ENCODE measurements around the gene LAG3. TPM values are rescaled to one million over a fixed set of nuclear protein-coding genes. Genes with fewer than 3 reads are reported as not detected.

Gene LAG3
- polyA plus RNA-seq, 2 of the 4 experiments (the other 2 are of a cell fraction) = 0.66 to 1.7 TPM

GRCh38 chr12:6788972-6789924, 16.9 kb downstream of the LAG3 start, which contains the start of gene CD4:
Gene CD4, plus strand, starts transcription at chr12:6789528. Its CDS starts 10,611 bp downstream, at chr12:6800139.
- Histone ChIP-seq H3K27ac (no peak within 1 kb of the TSS), H3K4me1 (no peaks in the 10 kb centered on the region), H3K4me3 (no peak within 1 kb of the TSS), H3K9me3 (no peaks in the 10 kb centered on the region), H3K4me2 (no peak within 1 kb of the TSS)
- no peak for ATAC-seq
- WGBS (ENCODE audit: missing lambda C conversion rate) = 68% methylated on average over 18 of the region's 18 CpGs
- no peak for FAIRE-seq
- no peak for TF ChIP-seq SMC3 (IDR thresholded peaks at IDR 0.05)
- no peak for TF ChIP-seq ZC3H11A (IDR thresholded peaks at IDR 0.05)
- TF ChIP-seq HES2 (IDR thresholded peaks at IDR 0.05) = no peak
- ChIA-PET CTCF (interaction anchor here (0.8 to 26.0 kb wide), 7 partner anchors 10 to 46 kb away, joined by 3 to 670 read pairs (median 18); partner anchors contain the start of genes GPR162, LAG3, MLF2 and P3H3), POLR2A (no interaction called here)
- no peak for DNase-seq (ENCODE audit: low read depth in 1 of 2, low spot score in 1 of 2)

- ATAC-seq (no peak), FAIRE-seq (no peak), DNase-seq (ENCODE audit: low read depth in 1 of 2, low spot score in 1 of 2) (no peak)
- Histone ChIP-seq H3K9me3 (no peaks in the 10 kb centered on the region), H3K4me1 (no peaks in the 10 kb centered on the region), H3K4me2 (no peak overlapping the region), H3K4me3 (no peak overlapping the region), H3K27ac (no peak overlapping the region)
- ChIA-PET POLR2A (no interaction called here), CTCF (interaction anchor here (1.4 to 26.0 kb wide), 6 partner anchors 9 to 45 kb away, joined by 3 to 670 read pairs (median 14); partner anchors contain the start of genes GPR162, MLF2, P3H3 and PTMS)
- 82% methylated on average over 12 of the region's 12 CpGs for WGBS (ENCODE audit: missing lambda C conversion rate)
- TF ChIP-seq CHD4 (IDR thresholded peaks at IDR 0.05; ENCODE audit: borderline replicate concordance) = no peak
- no peak for TF ChIP-seq HOXB13 (CRISPR knock-in tag; IDR thresholded peaks at IDR 0.05; ENCODE audit: low read depth)
- no peak for TF ChIP-seq BHLHE40 (IDR thresholded peaks at IDR 0.05; ENCODE audit: low read depth, low read length)
- TF ChIP-seq HDAC2 (IDR thresholded peaks at IDR 0.05) = no peak
- TF ChIP-seq ZSCAN20 (CRISPR knock-in tag; IDR thresholded peaks at IDR 0.05) = no peak
Measured at GRCh38 chr12:6790496-6791150, 18.3 kb downstream of the LAG3 start.

GRCh38 chr12:6791931-6792520, 19.7 kb downstream of the LAG3 start:
- ChIA-PET POLR2A (no interaction called here), CTCF (interaction anchor here (0.5 to 3.8 kb wide), 17 partner anchors 9 to 245 kb away, joined by 3 to 18 read pairs (median 4); partner anchors contain the start of genes MLF2 and PTMS)
- FAIRE-seq = no peak
- Histone ChIP-seq H3K9me3 (no peaks in the 10 kb centered on the region), H3K4me3 (no peak overlapping the region), H3K4me2 (no peak overlapping the region), H3K4me1 (no peaks in the 10 kb centered on the region), H3K27ac (no peak overlapping the region)
- DNase-seq (ENCODE audit: low read depth in 1 of 2, low spot score in 1 of 2) = no peak
- WGBS (ENCODE audit: missing lambda C conversion rate) = 81% methylated on average over 13 of the region's 13 CpGs
- ATAC-seq = no peak
- TF ChIP-seq PHF8 (IDR thresholded peaks at IDR 0.05; ENCODE audit: borderline replicate concordance, low read depth) = no peak
- no peak for TF ChIP-seq JUN (IDR thresholded peaks at IDR 0.05)
- no peak for TF ChIP-seq HOXB5 (CRISPR knock-in tag; IDR thresholded peaks at IDR 0.05)
- no peak for TF ChIP-seq RFX5 (IDR thresholded peaks at IDR 0.05)
- TF ChIP-seq EHMT2 (IDR thresholded peaks at IDR 0.05; ENCODE audit: low read depth) = no peak
- TF ChIP-seq CTCF (IDR thresholded peaks at IDR 0.05) = no peak
